Activated naive CD4-positive, alpha-beta T cell treated with anti-CD3 and anti-CD28 coated beads for 36 hours (primary cell): Measurements from ENCODE around the gene GHRHR. TPM values are rescaled to one million over a fixed set of nuclear protein-coding genes. Genes with fewer than 3 reads are reported as not detected.

Experiments
- CTCF ChIA-PET: fragments of 350-600 bp; sonication (Branson Sonifier 250); formaldehyde crosslinking; loops from one replicate; lab custom pipeline; 2021; ENCODE audit warnings: antibody characterized with exemption; lab: Charles Lee
- DNase-seq: peaks from one replicate; pipeline ENCODE4 v3.0.0-alpha.2; 2020
- H3K27ac Mint-ChIP-seq: one replicate; pipeline ENCODE4 v1.8.0; 2021; ENCODE audit warnings: mild to moderate bottlenecking, mixed read lengths
- H3K27me3 Mint-ChIP-seq: one replicate; pipeline ENCODE4 v1.8.0; 2021; ENCODE audit warnings: low read depth, mixed read lengths
- H3K36me3 Mint-ChIP-seq: one replicate; pipeline ENCODE4 v1.8.0; 2021; ENCODE audit warnings: low read depth, mixed read lengths
- H3K4me1 Mint-ChIP-seq: one replicate; pipeline ENCODE4 v1.8.0; 2021; ENCODE audit warnings: low read depth, mixed read lengths
- H3K4me3 Mint-ChIP-seq: one replicate; pipeline ENCODE4 v1.8.0; 2021; ENCODE audit warnings: mild to moderate bottlenecking, moderate library complexity, mixed read lengths
- H3K9me3 Mint-ChIP-seq: one replicate; pipeline ENCODE4 v1.8.0; 2021; ENCODE audit warnings: mixed read lengths
- intact Hi-C: fragments of 100-400 bp; cut with micrococcal nuclease; formaldehyde crosslinking; loops from one replicate; pipeline ENCODE4 v1.15.1; 2023
- total RNA-seq, 2 experiments: library from RNA; stranded (reverse); gene quantifications; one replicate each; pipeline ENCODE4 v1.2.3, GENCODE V29; 2021

Gene GHRHR
- total RNA-seq, 2 experiments from 2014 or later = not detected

GRCh38 chr7:30941582-30942323, 22.0 kb upstream of the GHRHR start:
- Mint-ChIP-seq H3K9me3 (peaks cover 9% of the 10 kb centered on the region), H3K27ac (no peak overlapping the region), H3K4me3 (no peak overlapping the region), H3K36me3 (peaks cover 3% of the 10 kb centered on the region), H3K4me1 (no peaks in the 10 kb centered on the region), H3K27me3 (peaks cover 22% of the 10 kb centered on the region)
- intact Hi-C loops = no loop called here
- CTCF ChIA-PET = interaction anchor here (0.8 kb wide), 1 partner anchor 54 kb away, joined by 3 read pairs; no protein-coding TSS in a partner anchor
- DNase-seq = no peak

GRCh38 chr7:30950197-30950596, 13.6 kb upstream of the GHRHR start:
- intact Hi-C loops = no loop called here
- no peaks in the 10 kb centered on the region for H3K4me1 Mint-ChIP-seq
- H3K4me3 Mint-ChIP-seq = no peak overlapping the region
- no peak overlapping the region for H3K27ac Mint-ChIP-seq
- peaks cover 22% of the 10 kb centered on the region for H3K27me3 Mint-ChIP-seq
- peaks cover 3% of the 10 kb centered on the region for H3K36me3 Mint-ChIP-seq
- CTCF ChIA-PET = interaction anchor here (1.6 kb wide), 1 partner anchor 12 kb away, joined by 4 read pairs; no protein-coding TSS in a partner anchor
- peaks cover 5% of the 10 kb centered on the region for H3K9me3 Mint-ChIP-seq
- DNase-seq = no peak

GRCh38 chr7:30954914-30955313, 8.8 kb upstream of the GHRHR start:
- Mint-ChIP-seq H3K4me3 (no peak overlapping the region), H3K27ac (no peak overlapping the region), H3K4me1 (no peaks in the 10 kb centered on the region), H3K36me3 (no peaks in the 10 kb centered on the region), H3K9me3 (no peaks in the 10 kb centered on the region), H3K27me3 (peaks cover 24% of the 10 kb centered on the region)
- DNase-seq = no peak
- intact Hi-C loops = no loop called here
- CTCF ChIA-PET = no interaction called here

- Mint-ChIP-seq H3K9me3 (no peaks in the 10 kb centered on the region), H3K4me1 (no peaks in the 10 kb centered on the region), H3K27ac (no peak overlapping the region), H3K27me3 (peaks cover 16% of the 10 kb centered on the region), H3K36me3 (no peaks in the 10 kb centered on the region), H3K4me3 (no peak overlapping the region)
- intact Hi-C loops = no loop called here
- CTCF ChIA-PET = interaction anchor here (0.7 kb wide), 1 partner anchor 348 kb away, joined by 3 read pairs; no protein-coding TSS in a partner anchor
- no peak for DNase-seq
These were observed 7.0 kb upstream of the GHRHR start for GRCh38 chr7:30956704-30957103.

- Mint-ChIP-seq H3K9me3 (no peaks in the 10 kb centered on the region), H3K27me3 (peaks cover 9% of the 10 kb centered on the region), H3K27ac (no peak overlapping the region), H3K4me3 (no peak overlapping the region), H3K4me1 (no peaks in the 10 kb centered on the region), H3K36me3 (no peaks in the 10 kb centered on the region)
- DNase-seq = no peak
- CTCF ChIA-PET = interaction anchor here (1.4 kb wide), 1 partner anchor 10 kb away, joined by 4 read pairs; no protein-coding TSS in a partner anchor
- intact Hi-C loops = no loop called here
These were observed 1.6 kb downstream of the GHRHR start for GRCh38 chr7:30965372-30965771.

- H3K4me3 Mint-ChIP-seq = no peak overlapping the region
- H3K36me3 Mint-ChIP-seq = no peaks in the 10 kb centered on the region
- no peak overlapping the region for H3K27ac Mint-ChIP-seq
- no peaks in the 10 kb centered on the region for H3K4me1 Mint-ChIP-seq
- peaks cover 9% of the 10 kb centered on the region for H3K27me3 Mint-ChIP-seq
- CTCF ChIA-PET = interaction anchor here (0.8 to 1.4 kb wide), 4 partner anchors 9 to 19 kb away, joined by 3 to 4 read pairs (median 4); no protein-coding TSS in a partner anchor
- no peaks in the 10 kb centered on the region for H3K9me3 Mint-ChIP-seq
- no peak for DNase-seq
- intact Hi-C loops = no loop called here
These were observed 2.1 kb downstream of the GHRHR start for GRCh38 chr7:30965883-30966282.

- DNase-seq = no peak
- CTCF ChIA-PET = interaction anchor here (1.0 kb wide), 1 partner anchor 155 kb away, joined by 3 read pairs; no protein-coding TSS in a partner anchor
- H3K4me3 Mint-ChIP-seq = no peak overlapping the region
- intact Hi-C loops = no loop called here
- H3K27ac Mint-ChIP-seq = no peak overlapping the region
- no peaks in the 10 kb centered on the region for H3K4me1 Mint-ChIP-seq
- no peaks in the 10 kb centered on the region for H3K9me3 Mint-ChIP-seq
- no peaks in the 10 kb centered on the region for H3K36me3 Mint-ChIP-seq
- peaks cover 20% of the 10 kb centered on the region for H3K27me3 Mint-ChIP-seq
These were observed 4.5 kb downstream of the GHRHR start for GRCh38 chr7:30968294-30968693.

- no peak for DNase-seq
- H3K27ac Mint-ChIP-seq = no peak overlapping the region
- no peaks in the 10 kb centered on the region for H3K36me3 Mint-ChIP-seq
- H3K9me3 Mint-ChIP-seq = no peaks in the 10 kb centered on the region
- no peak overlapping the region for H3K4me3 Mint-ChIP-seq
- CTCF ChIA-PET = interaction anchor here (0.7 kb wide), 1 partner anchor 15 kb away, joined by 3 read pairs; no protein-coding TSS in a partner anchor
- H3K27me3 Mint-ChIP-seq = peaks cover 20% of the 10 kb centered on the region
- intact Hi-C loops = no loop called here
- no peaks in the 10 kb centered on the region for H3K4me1 Mint-ChIP-seq
These were observed 5.2 kb downstream of the GHRHR start for GRCh38 chr7:30968747-30969603.

- Mint-ChIP-seq H3K27me3 (peaks cover 18% of the 10 kb centered on the region), H3K4me1 (no peaks in the 10 kb centered on the region), H3K4me3 (no peak overlapping the region), H3K27ac (no peak overlapping the region), H3K9me3 (no peaks in the 10 kb centered on the region), H3K36me3 (no peaks in the 10 kb centered on the region)
- DNase-seq = no peak
- intact Hi-C loops = no loop called here
- CTCF ChIA-PET = interaction anchor here (6.8 kb wide), 1 partner anchor 31 kb away, joined by 36 read pairs; no protein-coding TSS in a partner anchor
These were observed 5.8 kb downstream of the GHRHR start for GRCh38 chr7:30969604-30969970.

GRCh38 chr7:30970074-30970473, 6.3 kb downstream of the GHRHR start:
- Mint-ChIP-seq H3K4me3 (no peak overlapping the region), H3K4me1 (no peaks in the 10 kb centered on the region), H3K27me3 (peaks cover 18% of the 10 kb centered on the region), H3K9me3 (no peaks in the 10 kb centered on the region), H3K36me3 (no peaks in the 10 kb centered on the region), H3K27ac (no peak overlapping the region)
- intact Hi-C loops = no loop called here
- DNase-seq = no peak
- CTCF ChIA-PET = interaction anchor here (6.8 kb wide), 1 partner anchor 31 kb away, joined by 36 read pairs; no protein-coding TSS in a partner anchor

GRCh38 chr7:30970594-30971094, 6.9 kb downstream of the GHRHR start:
- no peaks in the 10 kb centered on the region for H3K36me3 Mint-ChIP-seq
- H3K9me3 Mint-ChIP-seq = no peaks in the 10 kb centered on the region
- DNase-seq = no peak
- CTCF ChIA-PET = interaction anchor here (1.9 to 6.8 kb wide), 2 partner anchors 11 to 32 kb away, joined by 4 to 36 read pairs; no protein-coding TSS in a partner anchor
- no peak overlapping the region for H3K27ac Mint-ChIP-seq
- H3K27me3 Mint-ChIP-seq = peaks cover 19% of the 10 kb centered on the region
- no peaks in the 10 kb centered on the region for H3K4me1 Mint-ChIP-seq
- H3K4me3 Mint-ChIP-seq = no peak overlapping the region
- intact Hi-C loops = no loop called here

GRCh38 chr7:30971440-30971839, 7.7 kb downstream of the GHRHR start:
- CTCF ChIA-PET = interaction anchor here (1.9 to 6.8 kb wide), 3 partner anchors 10 to 151 kb away, joined by 4 to 36 read pairs (median 5); no protein-coding TSS in a partner anchor
- Mint-ChIP-seq H3K4me1 (no peaks in the 10 kb centered on the region), H3K9me3 (no peaks in the 10 kb centered on the region), H3K4me3 (no peak overlapping the region), H3K27me3 (peaks cover 21% of the 10 kb centered on the region), H3K27ac (no peak overlapping the region), H3K36me3 (no peaks in the 10 kb centered on the region)
- intact Hi-C loops = no loop called here
- no peak for DNase-seq
